H1 (cell line): Measurements from ENCODE around the gene CYB561. TPM values are rescaled to one million over a fixed set of nuclear protein-coding genes. Genes with fewer than 3 reads are reported as not detected.

Experiments
- ASH2L ChIP-seq: fragments of 200-600, 300-600 bp; sonication (generic); IDR thresholded peaks from one replicate; pipeline ENCODE4 v1.7.1; 2017; ENCODE audit warnings: low read length
- BCL11A ChIP-seq, 2 experiments: IDR thresholded peaks; one replicate each; pipeline ENCODE4 v1.6.1; 2011; ENCODE audit warnings: low read depth in 2 of 2, low read length in 2 of 2, mild to moderate bottlenecking in 2 of 2
- EZH2 ChIP-seq: fragments of 200-600 bp; sonication (generic); IDR thresholded peaks from 2 replicates; pipeline ENCODE4 v1.7.1; 2012; ENCODE audit warnings: low read depth, mild to moderate bottlenecking, moderate library complexity, low read length, inconsistent platforms; ENCODE audit not compliant: severe bottlenecking
- KDM4A ChIP-seq: IDR thresholded peaks from one replicate; pipeline ENCODE4 v1.7.1; 2012; ENCODE audit warnings: low read depth, mild to moderate bottlenecking, moderate library complexity, low read length, inconsistent platforms; ENCODE audit not compliant: severe bottlenecking
- NRF1 ChIP-seq: IDR thresholded peaks from 2 replicates; pipeline ENCODE4 v1.6.1; 2011; ENCODE audit warnings: mild to moderate bottlenecking, low read depth, low read length, improper control_type of control experiment
- POLR2A ChIP-seq, 2 experiments: IDR thresholded peaks; 1 replicate in 1 of 2; 2 replicates in 1 of 2; pipeline ENCODE4 v1.6.1; 2011; ENCODE audit warnings: low read depth in 2 of 2, low read length in 2 of 2, mild to moderate bottlenecking in 2 of 2; ENCODE audit errors: control extremely low read depth in 1 of 2
- POU5F1 ChIP-seq: IDR thresholded peaks from 2 replicates; pipeline ENCODE4 v1.6.1; 2011; ENCODE audit warnings: low read depth, mild to moderate bottlenecking, low read length, moderate library complexity
- RFX5 ChIP-seq: IDR thresholded peaks from 2 replicates; pipeline ENCODE4 v1.6.1; 2011; ENCODE audit warnings: low read depth, low read length, improper control_type of control experiment, borderline replicate concordance
- RNF2 ChIP-seq: fragments of 200-900, 300-1000 bp; sonication (generic); IDR thresholded peaks from 2 replicates; pipeline ENCODE4 v1.7.1; 2016; ENCODE audit warnings: borderline replicate concordance, low read depth, mild to moderate bottlenecking, antibody characterized with exemption, low read length; ENCODE audit not compliant: poor library complexity, severe bottlenecking; ENCODE audit errors: missing control alignments
- TAF1 ChIP-seq: IDR thresholded peaks from 2 replicates; pipeline ENCODE4 v1.6.1; 2011; ENCODE audit warnings: mild to moderate bottlenecking, low read depth, low read length
- TEAD4 ChIP-seq: IDR thresholded peaks from 2 replicates; pipeline ENCODE4 v1.6.1; 2012; ENCODE audit warnings: low read depth, low read length, inconsistent platforms, mixed read lengths
- polyA plus RNA-seq, 7 experiments: library from polyadenylated mRNA; depleted of rRNA in 3 of 7; stranded (reverse) in 5 of 7; unstranded in 2 of 7; fragments of >200 nt in 5 of 7; fragments of 200-250 nt in 2 of 7; gene quantifications; 1 replicate in 5 of 7; 2 replicates in 1 of 7; 4 replicates in 1 of 7; pipeline versions ENCODE4 v1.2.1 to v1.2.3, GENCODE V29; 2011 to 2013; ENCODE audit warnings: missing spikeins in 2 of 7, mixed read lengths in 2 of 7
- total RNA-seq: library from RNA; stranded (reverse); fragmentation: NEBNext Ultra II Directional; extraction: Animal tissue kit (Norgen Biotek cat#: 25700); gene quantifications from 2 replicates; pipeline ENCODE4 v1.2.1, GENCODE V29; 2021

Gene CYB561
- total and polyA plus RNA-seq, 2 of the 8 experiments (the other 6 are each of a cell fraction or from before 2014, with no cell fraction given) = 19.7 to 23.4 TPM

DNA sequence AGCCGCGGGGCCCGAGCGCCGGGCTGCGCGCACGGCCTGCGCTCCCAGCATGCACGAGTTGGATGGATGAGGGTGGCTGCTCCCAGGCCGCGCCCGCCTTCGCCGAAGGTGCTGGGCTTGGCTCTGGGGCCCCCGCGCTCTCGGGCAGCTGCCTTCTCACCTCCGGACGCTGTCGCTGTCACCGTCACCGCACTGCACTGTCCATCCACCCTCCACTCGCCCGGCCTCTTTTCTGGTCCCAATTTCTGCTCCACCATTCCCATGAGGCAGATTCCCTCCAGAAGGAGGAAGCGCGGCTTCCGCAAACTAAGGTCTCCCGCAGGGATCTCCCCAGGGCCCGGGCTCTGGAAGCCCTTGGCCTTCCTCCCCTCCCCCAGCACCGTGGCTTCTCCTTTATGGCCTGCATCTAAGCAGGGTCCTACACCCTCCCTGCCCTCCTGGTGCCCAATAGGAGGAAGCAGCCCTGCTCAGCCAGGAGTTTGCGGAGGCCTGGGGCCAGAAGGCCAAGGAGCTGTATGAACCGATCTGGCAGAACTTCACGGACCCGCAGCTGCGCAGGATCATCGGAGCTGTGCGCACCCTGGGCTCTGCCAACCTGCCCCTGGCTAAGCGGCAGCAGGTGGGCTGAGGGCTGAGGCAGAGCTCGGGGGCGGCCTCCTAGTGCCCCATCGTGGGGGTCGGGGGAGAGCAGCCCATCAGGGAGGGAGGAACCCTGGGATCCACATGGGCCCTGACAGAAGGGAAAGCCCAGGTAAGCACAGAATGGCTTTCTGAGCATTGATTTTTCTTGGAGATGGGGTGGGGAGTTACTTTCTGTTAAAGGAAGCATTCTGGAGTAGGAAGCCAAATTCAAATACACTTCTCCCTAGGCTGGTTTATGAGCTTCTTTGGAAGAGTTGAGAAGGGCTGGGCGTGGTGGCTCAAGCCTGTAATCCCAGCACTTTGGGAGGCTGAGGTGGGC, 31.7 kb upstream of the CYB561 start (continued):
- TF ChIP-seq EZH2 (no peak), POLR2A (IDR thresholded peaks at IDR 0.05; ENCODE audit: control extremely low read depth in 1 of 2, low read depth in 2 of 2, low read length in 2 of 2) (no peak), ASH2L (peak; percentile 54), TEAD4 (no peak), RNF2 (no peak), NRF1 (no peak), RFX5 (no peak), TAF1 (peak; percentile 15; the same call in 1 of the 2 replicates), POU5F1 (no peak), KDM4A (peak; percentile 70), BCL11A (IDR thresholded peaks at IDR 0.05; ENCODE audit: low read depth in 2 of 2, low read length in 2 of 2) (no peak)
